Mesodermal cell (in vitro differentiated cells): Measurements from ENCODE around the gene MPPED1.

ENCODE experiments used
- H3K27ac ChIP-seq: 2 replicates; pipeline ENCODE4 v1.7.0; 2013; ENCODE audit warnings: mild to moderate bottlenecking, low read depth, low read length, moderate library complexity; ENCODE audit not compliant: severe bottlenecking
- H3K36me3 ChIP-seq: 2 replicates; pipeline ENCODE4 v1.7.1; 2013; ENCODE audit warnings: mild to moderate bottlenecking, low read length, moderate library complexity; ENCODE audit not compliant: control insufficient read depth, insufficient read depth
- H3K4me1 ChIP-seq: one replicate; pipeline ENCODE4 v1.7.1; 2013; ENCODE audit warnings: mild to moderate bottlenecking, low read length; ENCODE audit not compliant: insufficient read depth, control insufficient read depth, poor library complexity, severe bottlenecking
- H3K4me3 ChIP-seq: 2 replicates; pipeline ENCODE4 v1.7.0; 2013; ENCODE audit warnings: low read length, control low read depth, mild to moderate bottlenecking; ENCODE audit not compliant: insufficient read depth, poor library complexity, severe bottlenecking; ENCODE audit errors: extremely low read depth
- H3K9me3 ChIP-seq: 2 replicates; pipeline ENCODE4 v1.7.1; 2013; ENCODE audit warnings: mild to moderate bottlenecking, low read length, moderate library complexity; ENCODE audit not compliant: control insufficient read depth
- WGBS, 2 experiments: methylation state at CpG; one replicate each; pipeline ENCODE4 v1.1.5; 2013; ENCODE audit warnings: missing lambda C conversion rate in 2 of 2; ENCODE audit not compliant: insufficient coverage in 2 of 2; 5-methylcytosine and 5-hydroxymethylcytosine counted together

The MPPED1 gene

DNA sequence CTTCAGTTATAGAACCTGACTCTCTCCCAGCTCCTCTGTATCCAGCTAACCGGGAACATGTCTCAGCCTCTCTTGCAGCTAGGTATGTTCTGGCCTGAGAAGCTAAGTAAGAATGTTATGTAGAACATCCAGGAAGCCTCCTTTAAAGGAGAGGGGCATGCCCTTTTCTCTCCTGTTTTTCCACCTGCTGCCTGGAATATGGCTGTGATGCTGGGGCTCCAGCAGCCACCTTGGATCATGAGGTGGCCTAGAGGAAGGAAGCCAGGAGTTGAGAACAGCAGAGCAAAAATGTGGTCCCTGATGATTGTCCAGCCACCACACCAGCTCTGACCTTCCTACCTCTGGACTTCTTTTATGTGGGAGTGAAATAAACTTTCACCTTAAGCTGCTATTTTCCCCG lies 117.6 kb downstream of the MPPED1 start:
- no peaks in the 10 kb centered on the region for H3K9me3 ChIP-seq
- no peak overlapping the region for H3K27ac ChIP-seq
- no peaks in the 10 kb centered on the region for H3K4me1 ChIP-seq
- H3K4me3 ChIP-seq, result no peak overlapping the region
- no peaks in the 10 kb centered on the region for H3K36me3 ChIP-seq
- 67% methylated on average over 1 of the region's 2 CpGs; no CpG with 5 or more reads in 1 of the 2 experiments for WGBS, 2 experiments

GRCh38 chr22:43529934-43530333 lies 118.1 kb downstream of the MPPED1 start:
- no peak overlapping the region for H3K4me3 ChIP-seq
- H3K9me3 ChIP-seq, result no peaks in the 10 kb centered on the region
- no peaks in the 10 kb centered on the region for H3K36me3 ChIP-seq
- no peak overlapping the region for H3K27ac ChIP-seq
- WGBS, 2 experiments, result 80 to 88% methylated on average over 6 to 7 of the region's 9 CpGs
- H3K4me1 ChIP-seq, result no peaks in the 10 kb centered on the region

DNA sequence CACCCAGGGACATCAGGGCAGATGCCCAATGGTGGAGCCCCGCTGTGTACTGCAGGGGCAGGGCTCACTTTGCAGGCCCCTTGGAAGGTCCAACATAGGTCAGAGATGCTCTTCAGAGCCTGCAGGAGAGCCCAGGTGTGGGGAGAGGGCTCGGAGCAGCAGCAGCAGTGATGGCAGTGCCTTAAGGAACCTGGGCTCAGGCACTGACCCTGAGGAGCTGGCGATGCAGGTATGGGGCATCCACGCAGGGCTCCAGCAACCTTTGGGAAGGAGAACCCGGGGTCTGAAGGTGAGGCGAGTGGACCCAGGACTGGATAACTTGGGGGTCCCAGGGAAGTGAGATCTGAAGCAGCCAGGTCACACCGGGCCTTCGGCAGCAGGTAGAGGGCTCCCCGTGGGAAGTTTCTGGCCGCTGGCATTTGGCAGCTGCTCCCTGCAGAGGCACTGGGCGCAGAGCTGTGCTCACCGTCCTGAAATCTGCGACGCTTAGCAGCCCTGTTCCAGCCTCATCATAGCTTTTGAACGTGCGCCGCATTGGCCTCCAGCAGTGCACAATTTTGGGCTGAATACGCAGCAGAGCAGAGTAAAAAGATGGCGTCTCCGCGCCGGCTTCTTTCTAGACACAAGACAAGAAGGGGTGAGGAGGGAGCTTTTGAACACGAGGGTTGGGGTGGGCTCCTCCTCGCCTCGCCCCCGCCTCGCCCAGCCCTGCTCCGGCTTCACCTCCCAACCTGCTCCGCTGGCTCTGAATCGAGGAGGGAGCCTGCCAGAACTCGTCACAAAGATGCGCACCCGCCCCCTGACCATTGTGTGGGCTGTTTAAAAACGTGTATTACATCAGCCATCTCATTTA lies 118.8 kb downstream of the MPPED1 start:
- H3K9me3 ChIP-seq, result no peaks in the 10 kb centered on the region
- no peaks in the 10 kb centered on the region for H3K36me3 ChIP-seq
- 85 to 88% methylated on average over 23 to 29 of the region's 34 CpGs for WGBS, 2 experiments
- H3K27ac ChIP-seq, result no peak overlapping the region
- no peaks in the 10 kb centered on the region for H3K4me1 ChIP-seq
- no peak overlapping the region for H3K4me3 ChIP-seq

- H3K9me3 ChIP-seq, result no peaks in the 10 kb centered on the region
- no peak overlapping the region for H3K27ac ChIP-seq
- WGBS, 2 experiments, result 80% methylated on average over 1 of the region's 4 CpGs; no CpG with 5 or more reads in 1 of the 2 experiments
- H3K4me1 ChIP-seq, result no peaks in the 10 kb centered on the region
- no peaks in the 10 kb centered on the region for H3K36me3 ChIP-seq
- no peak overlapping the region for H3K4me3 ChIP-seq
These were observed 119.8 kb downstream of the MPPED1 start for GRCh38 chr22:43531651-43532050.

- H3K27ac ChIP-seq, result no peak overlapping the region
- no peaks in the 10 kb centered on the region for H3K9me3 ChIP-seq
- H3K4me3 ChIP-seq, result no peak overlapping the region
- H3K4me1 ChIP-seq, result no peaks in the 10 kb centered on the region
- 92 to 93% methylated on average over 16 of the region's 17 CpGs for WGBS, 2 experiments
- no peaks in the 10 kb centered on the region for H3K36me3 ChIP-seq
These were observed 120.7 kb downstream of the MPPED1 start for GRCh38 chr22:43532301-43533155.

GRCh38 chr22:43533156-43533530 lies 121.3 kb downstream of the MPPED1 start:
- Histone ChIP-seq H3K9me3 (no peaks in the 10 kb centered on the region), H3K4me3 (no peak overlapping the region), H3K36me3 (no peaks in the 10 kb centered on the region), H3K4me1 (no peaks in the 10 kb centered on the region), H3K27ac (no peak overlapping the region)
- 89 to 91% methylated on average over 1 of the region's 3 CpGs for WGBS, 2 experiments

DNA sequence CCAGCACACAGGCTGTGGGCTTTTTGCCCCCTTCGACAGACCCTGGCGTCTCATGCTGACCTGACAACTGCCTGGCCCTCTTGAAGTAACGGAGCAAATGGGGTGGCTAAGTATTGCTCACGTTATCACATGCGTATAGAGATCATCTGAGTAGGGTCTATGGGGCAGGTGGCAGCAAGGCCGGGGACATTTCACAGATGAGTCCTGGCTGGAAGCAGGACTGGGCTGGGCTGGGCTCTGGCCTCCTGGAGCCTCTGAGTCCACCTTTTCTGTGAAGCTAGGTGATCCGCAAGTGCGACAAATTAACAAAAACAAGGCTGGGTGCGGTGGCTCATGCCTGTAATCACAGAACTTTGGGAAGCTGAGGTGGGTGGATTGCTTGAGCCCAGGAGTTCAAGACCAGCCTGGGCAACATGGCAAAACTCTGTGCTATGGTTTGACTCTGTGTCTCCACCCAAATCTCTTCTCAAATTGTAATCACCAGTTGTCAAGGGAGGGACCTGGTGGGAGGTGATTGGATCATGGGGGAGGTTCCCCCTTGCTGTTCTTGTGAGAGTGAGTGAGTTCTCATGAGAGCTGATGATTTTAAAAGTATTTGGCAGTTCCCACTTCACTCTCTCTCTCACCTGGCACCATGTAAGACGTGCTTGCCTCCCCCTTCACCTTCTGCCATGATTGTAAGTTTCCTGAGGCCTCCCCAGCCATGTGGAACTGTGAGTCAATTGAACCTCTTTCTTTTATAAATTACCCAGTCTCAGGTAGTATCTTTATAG lies 122.0 kb downstream of the MPPED1 start:
- H3K9me3 ChIP-seq, result no peaks in the 10 kb centered on the region
- WGBS, 2 experiments, result 89 to 99% methylated on average over 9 to 10 of the region's 10 CpGs

GRCh38 chr22:43534916-43535315 lies 123.1 kb downstream of the MPPED1 start:
- Histone ChIP-seq H3K9me3 (no peaks in the 10 kb centered on the region), H3K36me3 (no peaks in the 10 kb centered on the region), H3K27ac (no peak overlapping the region), H3K4me1 (no peaks in the 10 kb centered on the region), H3K4me3 (no peak overlapping the region)
- 95% methylated on average over 5 to 6 of the region's 6 CpGs for WGBS, 2 experiments

More for the DNA sequence above, 122.0 kb downstream of the MPPED1 start:
- Histone ChIP-seq H3K27ac (no peak overlapping the region), H3K36me3 (no peaks in the 10 kb centered on the region), H3K4me1 (no peaks in the 10 kb centered on the region), H3K4me3 (no peak overlapping the region)

GRCh38 chr22:43535336-43535735 lies 123.5 kb downstream of the MPPED1 start:
- H3K9me3 ChIP-seq, result no peaks in the 10 kb centered on the region
- H3K27ac ChIP-seq, result no peak overlapping the region
- 92 to 93% methylated on average over 3 to 6 of the region's 7 CpGs for WGBS, 2 experiments
- H3K36me3 ChIP-seq, result no peaks in the 10 kb centered on the region
- no peaks in the 10 kb centered on the region for H3K4me1 ChIP-seq
- no peak overlapping the region for H3K4me3 ChIP-seq

- Histone ChIP-seq H3K4me1 (no peaks in the 10 kb centered on the region), H3K4me3 (no peak overlapping the region), H3K27ac (no peak overlapping the region), H3K9me3 (no peaks in the 10 kb centered on the region), H3K36me3 (no peaks in the 10 kb centered on the region)
- 84% methylated on average over 4 of the region's 5 CpGs for WGBS, 2 experiments
These were observed 123.9 kb downstream of the MPPED1 start for GRCh38 chr22:43535741-43536140.
